ENCODE measurements around the gene SPTBN1.

GRCh38 chr2:54455131-54455562, 980 bp upstream of the SPTBN1 start:
- TF ChIP-seq, protein P1, sequence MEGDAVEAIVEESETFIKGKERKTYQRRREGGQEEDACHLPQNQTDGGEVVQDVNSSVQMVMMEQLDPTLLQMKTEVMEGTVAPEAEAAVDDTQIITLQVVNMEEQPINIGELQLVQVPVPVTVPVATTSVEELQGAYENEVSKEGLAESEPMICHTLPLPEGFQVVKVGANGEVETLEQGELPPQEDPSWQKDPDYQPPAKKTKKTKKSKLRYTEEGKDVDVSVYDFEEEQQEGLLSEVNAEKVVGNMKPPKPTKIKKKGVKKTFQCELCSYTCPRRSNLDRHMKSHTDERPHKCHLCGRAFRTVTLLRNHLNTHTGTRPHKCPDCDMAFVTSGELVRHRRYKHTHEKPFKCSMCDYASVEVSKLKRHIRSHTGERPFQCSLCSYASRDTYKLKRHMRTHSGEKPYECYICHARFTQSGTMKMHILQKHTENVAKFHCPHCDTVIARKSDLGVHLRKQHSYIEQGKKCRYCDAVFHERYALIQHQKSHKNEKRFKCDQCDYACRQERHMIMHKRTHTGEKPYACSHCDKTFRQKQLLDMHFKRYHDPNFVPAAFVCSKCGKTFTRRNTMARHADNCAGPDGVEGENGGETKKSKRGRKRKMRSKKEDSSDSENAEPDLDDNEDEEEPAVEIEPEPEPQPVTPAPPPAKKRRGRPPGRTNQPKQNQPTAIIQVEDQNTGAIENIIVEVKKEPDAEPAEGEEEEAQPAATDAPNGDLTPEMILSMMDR (conservative IDR thresholded peaks at IDR 0.05; ENCODE audit: low read length), result no peak
- no peak for TF ChIP-seq EZH2phosphoT487 (IDR thresholded peaks at IDR 0.05; ENCODE audit: borderline replicate concordance, low read depth, low read length)

Measured in OCI-LY7 (cell line).